ENCODE measurements around the gene LEPR.

The LEPR gene

DNA sequence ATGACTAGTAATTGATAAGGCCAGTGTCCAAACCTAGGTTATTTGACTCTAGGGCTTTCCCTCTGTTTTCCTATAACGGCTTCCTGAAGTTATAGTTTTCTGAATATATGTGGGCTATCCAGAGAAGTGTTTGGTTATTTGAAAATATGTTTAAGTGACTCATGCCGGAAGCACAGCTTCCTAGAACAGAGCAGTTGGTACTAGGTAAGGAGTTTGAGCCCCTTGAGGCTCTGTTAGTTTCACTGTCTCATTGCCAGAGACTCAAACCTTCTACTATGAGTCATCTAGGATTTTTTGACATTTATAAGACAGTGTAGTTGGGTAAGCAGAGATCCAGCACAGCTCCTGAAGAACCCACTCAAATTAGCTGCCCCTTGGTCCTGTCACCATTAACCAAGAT, 27.1 kb upstream of the LEPR start:
- Mint-ChIP-seq H3K4me1 (no peaks in the 10 kb centered on the region), H3K9me3 (no peaks in the 10 kb centered on the region), H3K36me3 (ENCODE audit: insufficient read depth) (peaks cover 5% of the 10 kb centered on the region), H3K27ac (ENCODE audit: low read depth) (no peak overlapping the region), H3K4me3 (no peak overlapping the region), H3K27me3 (no peaks in the 10 kb centered on the region)
- DNase-seq (ENCODE audit: low spot score in 2 of 2) (no peak), ATAC-seq (replicated peaks; ENCODE audit: extremely low read depth, poor library complexity, severe bottlenecking) (no peak)

DNA sequence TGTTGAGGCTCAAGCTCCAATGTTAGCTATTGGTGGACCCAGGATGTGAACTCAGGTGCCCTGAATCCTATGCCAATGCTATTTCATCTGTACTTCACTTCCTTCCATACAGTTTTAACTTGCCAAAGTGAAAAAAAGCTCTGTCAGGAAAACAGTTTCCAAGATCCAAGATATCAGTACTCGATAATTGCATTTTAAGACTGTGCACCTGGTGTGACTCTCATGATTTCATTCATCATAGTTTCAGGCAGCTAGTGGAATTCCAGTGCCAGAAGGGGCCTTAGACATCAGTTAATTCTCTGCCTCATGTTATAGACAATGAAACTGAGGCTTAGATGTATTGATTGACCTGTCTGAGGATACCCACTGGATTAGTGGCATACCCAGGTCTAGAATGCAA, 26.5 kb upstream of the LEPR start:
- H3K27ac Mint-ChIP-seq (ENCODE audit: low read depth), result no peak overlapping the region
- no peaks in the 10 kb centered on the region for H3K4me1 Mint-ChIP-seq
- H3K27me3 Mint-ChIP-seq, result no peaks in the 10 kb centered on the region
- no peaks in the 10 kb centered on the region for H3K9me3 Mint-ChIP-seq
- no peak overlapping the region for H3K4me3 Mint-ChIP-seq
- DNase-seq (ENCODE audit: low spot score in 2 of 2) (no peak), ATAC-seq (replicated peaks; ENCODE audit: extremely low read depth, poor library complexity, severe bottlenecking) (no peak)
- peaks cover 5% of the 10 kb centered on the region for H3K36me3 Mint-ChIP-seq (ENCODE audit: insufficient read depth)

DNA sequence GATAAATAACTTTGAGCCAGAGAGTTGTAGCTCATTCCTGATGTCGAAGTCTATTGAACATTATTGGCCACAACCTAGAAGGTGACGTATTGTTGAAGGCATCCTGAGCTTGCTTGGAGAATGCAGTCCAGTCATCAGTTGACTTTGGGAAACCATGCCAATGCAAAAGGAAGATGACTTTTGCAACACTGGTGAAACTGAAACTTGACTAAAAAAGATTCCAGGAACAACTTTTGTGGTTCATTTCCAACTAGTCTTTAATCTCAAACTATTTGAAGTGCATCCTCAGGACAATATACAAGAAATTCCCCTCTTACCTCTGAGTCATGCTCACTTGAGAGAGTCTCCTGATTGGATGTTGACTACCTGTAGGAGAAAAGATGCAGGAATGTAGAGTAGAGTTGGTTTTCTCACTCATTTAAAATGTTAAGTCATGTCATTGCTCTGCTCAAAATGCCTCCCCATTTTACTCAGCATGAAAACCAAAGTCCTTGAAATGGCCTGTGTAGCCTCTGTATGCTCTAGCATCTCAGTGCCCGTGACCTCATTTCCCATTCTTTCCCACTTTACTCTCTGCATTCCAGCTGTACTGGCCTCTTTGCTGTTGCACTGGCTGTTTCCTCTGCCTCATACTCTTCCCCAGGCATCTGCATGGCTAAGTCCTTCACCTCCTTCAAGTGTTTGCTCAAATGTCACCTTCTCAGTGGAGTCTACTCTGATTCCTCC, 24.4 kb upstream of the LEPR start:
- H3K9me3 Mint-ChIP-seq, result no peaks in the 10 kb centered on the region
- H3K27me3 Mint-ChIP-seq, result no peaks in the 10 kb centered on the region
- no peak for ATAC-seq (replicated peaks; ENCODE audit: extremely low read depth, poor library complexity, severe bottlenecking)
- no peak overlapping the region for H3K4me3 Mint-ChIP-seq
- no peaks in the 10 kb centered on the region for H3K4me1 Mint-ChIP-seq
- no peak overlapping the region for H3K27ac Mint-ChIP-seq (ENCODE audit: low read depth)
- peaks cover 7% of the 10 kb centered on the region for H3K36me3 Mint-ChIP-seq (ENCODE audit: insufficient read depth)
- DNase-seq (ENCODE audit: low spot score in 2 of 2), result no peak

DNA sequence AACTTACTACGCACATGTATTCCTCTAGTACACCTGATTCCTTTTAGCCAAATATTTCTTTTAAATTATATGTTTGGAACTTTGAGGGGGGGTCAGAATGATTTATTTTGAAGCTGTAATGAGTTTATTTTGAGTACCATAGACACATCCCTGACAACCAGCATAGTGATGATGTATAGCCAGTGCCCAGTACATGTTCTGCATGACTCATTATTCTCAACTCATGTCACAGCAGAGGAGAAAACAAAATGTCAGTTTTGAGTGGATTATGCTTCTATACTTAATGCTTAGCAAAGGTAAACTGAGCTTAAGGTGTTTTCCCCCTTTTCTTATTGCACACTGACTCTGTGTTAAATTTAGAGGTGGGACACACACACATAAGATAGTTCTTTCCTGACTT, 22.4 kb upstream of the LEPR start:
- no peak overlapping the region for H3K27ac Mint-ChIP-seq (ENCODE audit: low read depth)
- H3K4me3 Mint-ChIP-seq, result no peak overlapping the region
- no peak for DNase-seq (ENCODE audit: low spot score in 2 of 2)
- H3K27me3 Mint-ChIP-seq, result no peaks in the 10 kb centered on the region
- no peaks in the 10 kb centered on the region for H3K9me3 Mint-ChIP-seq
- ATAC-seq (replicated peaks; ENCODE audit: extremely low read depth, poor library complexity, severe bottlenecking), result no peak
- no peaks in the 10 kb centered on the region for H3K4me1 Mint-ChIP-seq
- peaks cover 4% of the 10 kb centered on the region for H3K36me3 Mint-ChIP-seq (ENCODE audit: insufficient read depth)

DNA sequence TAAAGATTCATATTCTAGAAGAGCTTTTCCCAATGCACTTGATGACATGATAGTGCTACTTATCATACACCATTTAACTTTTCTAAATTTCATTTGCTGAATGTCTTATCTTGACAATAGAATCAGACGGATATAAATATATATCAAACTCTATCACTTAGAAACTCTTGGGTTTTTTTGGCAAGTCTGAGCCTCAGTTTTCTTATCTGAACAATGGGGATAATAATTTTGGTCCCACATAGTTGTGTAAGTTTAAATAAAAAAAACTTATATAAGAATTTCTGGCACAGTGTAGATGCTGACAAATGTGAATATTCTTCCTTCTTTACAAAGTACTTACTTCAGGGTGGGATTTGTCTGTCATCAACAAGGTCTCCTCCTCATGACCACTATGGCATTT, 21.5 kb upstream of the LEPR start:
- Mint-ChIP-seq H3K27ac (ENCODE audit: low read depth) (no peak overlapping the region), H3K36me3 (ENCODE audit: insufficient read depth) (peaks cover 4% of the 10 kb centered on the region), H3K27me3 (no peaks in the 10 kb centered on the region), H3K4me1 (no peaks in the 10 kb centered on the region), H3K4me3 (no peak overlapping the region), H3K9me3 (no peaks in the 10 kb centered on the region)
- no peak for DNase-seq (ENCODE audit: low spot score in 2 of 2)
- ATAC-seq (replicated peaks; ENCODE audit: extremely low read depth, poor library complexity, severe bottlenecking), result no peak

DNA sequence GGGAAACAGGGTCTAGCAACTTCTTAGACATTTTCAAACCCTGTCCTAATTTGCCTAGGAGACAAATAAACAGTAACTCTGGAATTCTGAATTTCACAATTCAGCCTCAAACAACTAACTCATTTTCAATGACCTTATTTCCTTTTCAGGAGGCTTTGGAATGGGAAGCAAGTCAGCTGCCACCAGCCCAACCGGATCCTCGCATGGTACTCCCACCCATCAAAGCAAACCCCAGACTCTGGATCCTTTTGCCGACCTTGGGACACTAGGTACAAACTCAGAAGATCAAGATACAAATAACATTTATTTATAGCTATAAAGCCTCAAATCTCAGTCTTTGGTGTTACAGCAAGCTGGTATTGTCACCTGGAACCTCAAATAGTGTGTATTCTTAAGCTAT, 18.9 kb upstream of the LEPR start:
- Mint-ChIP-seq H3K4me3 (no peak overlapping the region), H3K4me1 (no peaks in the 10 kb centered on the region), H3K27me3 (no peaks in the 10 kb centered on the region), H3K9me3 (no peaks in the 10 kb centered on the region), H3K36me3 (ENCODE audit: insufficient read depth) (peaks cover 4% of the 10 kb centered on the region), H3K27ac (ENCODE audit: low read depth) (no peak overlapping the region)
- DNase-seq (ENCODE audit: low spot score in 2 of 2) (no peak), ATAC-seq (replicated peaks; ENCODE audit: extremely low read depth, poor library complexity, severe bottlenecking) (no peak)

DNA sequence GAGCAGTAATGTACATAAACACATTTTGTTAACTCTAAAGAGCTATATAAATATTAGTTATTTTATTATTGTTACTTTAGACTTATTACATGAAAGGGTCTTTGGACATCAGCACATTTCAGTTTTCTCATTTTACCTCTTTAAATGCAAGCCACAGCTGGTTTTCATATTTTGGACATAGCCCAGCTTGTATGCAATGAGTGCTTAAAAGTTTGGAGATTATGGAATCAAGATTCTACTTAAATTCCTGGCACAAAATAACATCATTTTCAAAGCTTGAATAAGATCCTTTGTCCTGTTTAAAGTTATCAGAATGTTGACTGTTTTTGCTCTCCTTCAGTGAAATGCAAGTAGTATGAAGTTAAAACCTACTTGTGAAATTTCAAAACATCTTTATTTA, 15.5 kb upstream of the LEPR start:
- Mint-ChIP-seq H3K36me3 (ENCODE audit: insufficient read depth) (peaks cover 2% of the 10 kb centered on the region), H3K9me3 (no peaks in the 10 kb centered on the region), H3K4me3 (no peak overlapping the region), H3K27me3 (no peaks in the 10 kb centered on the region), H3K4me1 (no peaks in the 10 kb centered on the region), H3K27ac (ENCODE audit: low read depth) (no peak overlapping the region)
- ATAC-seq (replicated peaks; ENCODE audit: extremely low read depth, poor library complexity, severe bottlenecking) (no peak), DNase-seq (ENCODE audit: low spot score in 2 of 2) (no peak)

DNA sequence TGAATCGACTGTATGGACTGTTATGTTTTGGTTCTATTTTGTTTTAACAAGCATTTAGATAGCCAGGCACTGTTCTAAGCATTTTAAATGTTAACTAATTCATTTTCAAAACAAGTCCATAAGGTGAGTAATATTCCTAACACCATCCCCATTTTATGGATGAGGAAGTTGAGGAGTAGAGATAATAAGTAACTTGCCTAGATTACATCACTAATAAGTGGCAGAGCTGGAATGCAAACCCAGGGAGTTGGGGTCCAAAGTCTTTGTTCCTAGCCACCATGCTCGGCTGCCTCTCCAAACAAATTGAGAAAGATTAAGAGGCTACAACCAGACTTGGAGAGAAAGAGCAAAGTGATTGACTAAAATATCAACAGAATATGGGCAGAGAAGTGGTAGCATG, 12.6 kb upstream of the LEPR start:
- Mint-ChIP-seq H3K4me1 (no peaks in the 10 kb centered on the region), H3K4me3 (no peak overlapping the region), H3K9me3 (no peaks in the 10 kb centered on the region), H3K27me3 (no peaks in the 10 kb centered on the region), H3K36me3 (ENCODE audit: insufficient read depth) (peaks cover 3% of the 10 kb centered on the region), H3K27ac (ENCODE audit: low read depth) (no peak overlapping the region)
- ATAC-seq (replicated peaks; ENCODE audit: extremely low read depth, poor library complexity, severe bottlenecking) (no peak), DNase-seq (ENCODE audit: low spot score in 2 of 2) (no peak)

DNA sequence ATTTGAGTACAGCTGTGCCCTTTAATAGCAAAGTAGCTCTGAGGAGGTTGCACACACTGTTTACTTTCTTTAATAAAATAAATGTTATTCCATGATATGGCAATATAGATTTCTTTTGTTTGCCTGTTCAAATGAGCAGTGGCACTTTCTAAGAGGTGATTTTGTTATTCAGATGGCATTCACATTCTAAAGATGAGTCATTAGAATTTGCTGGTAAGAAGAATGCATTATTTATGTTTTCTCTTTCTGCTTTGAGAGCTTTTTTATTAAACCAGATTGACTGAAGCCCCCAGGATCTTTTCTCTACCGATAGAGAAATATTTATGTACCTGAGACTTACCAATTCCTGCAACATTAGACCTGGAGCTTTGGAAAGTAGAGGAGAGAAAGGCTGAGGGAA, 11.2 kb upstream of the LEPR start:
- Mint-ChIP-seq H3K9me3 (no peaks in the 10 kb centered on the region), H3K27me3 (no peaks in the 10 kb centered on the region), H3K36me3 (ENCODE audit: insufficient read depth) (peaks cover 3% of the 10 kb centered on the region), H3K4me1 (no peaks in the 10 kb centered on the region), H3K4me3 (no peak overlapping the region), H3K27ac (ENCODE audit: low read depth) (no peak overlapping the region)
- DNase-seq (ENCODE audit: low spot score in 2 of 2) (no peak), ATAC-seq (replicated peaks; ENCODE audit: extremely low read depth, poor library complexity, severe bottlenecking) (no peak)

DNA sequence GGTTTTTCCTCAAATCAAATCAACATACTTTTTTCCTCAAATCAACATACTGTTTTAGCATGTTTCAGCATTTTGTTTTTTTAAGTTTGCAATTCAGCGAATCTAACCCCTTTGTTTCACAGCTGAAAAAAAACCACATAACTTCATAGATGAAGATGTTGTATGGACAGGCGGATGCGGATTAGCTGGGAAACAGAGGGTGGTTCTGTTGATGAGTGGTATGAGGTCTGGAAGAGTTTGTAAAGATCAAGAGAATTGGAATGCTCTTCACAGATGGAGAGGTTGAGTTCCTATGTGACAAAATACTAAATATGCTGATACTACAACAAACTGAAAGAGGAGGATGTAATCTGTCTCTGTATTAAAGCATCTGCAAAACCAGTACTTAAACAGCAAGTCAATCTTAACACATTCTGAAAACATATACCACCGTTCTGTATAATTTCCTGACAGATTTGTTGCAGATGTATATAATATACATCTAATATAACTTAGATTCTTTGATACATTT, 10.6 kb upstream of the LEPR start:
- H3K4me1 Mint-ChIP-seq, result no peaks in the 10 kb centered on the region
- peaks cover 3% of the 10 kb centered on the region for H3K36me3 Mint-ChIP-seq (ENCODE audit: insufficient read depth)
- H3K9me3 Mint-ChIP-seq, result no peaks in the 10 kb centered on the region
- H3K4me3 Mint-ChIP-seq, result no peak overlapping the region
- no peak for ATAC-seq (replicated peaks; ENCODE audit: extremely low read depth, poor library complexity, severe bottlenecking)
- no peaks in the 10 kb centered on the region for H3K27me3 Mint-ChIP-seq
- no peak for DNase-seq (ENCODE audit: low spot score in 2 of 2)
- H3K27ac Mint-ChIP-seq (ENCODE audit: low read depth), result no peak overlapping the region

DNA sequence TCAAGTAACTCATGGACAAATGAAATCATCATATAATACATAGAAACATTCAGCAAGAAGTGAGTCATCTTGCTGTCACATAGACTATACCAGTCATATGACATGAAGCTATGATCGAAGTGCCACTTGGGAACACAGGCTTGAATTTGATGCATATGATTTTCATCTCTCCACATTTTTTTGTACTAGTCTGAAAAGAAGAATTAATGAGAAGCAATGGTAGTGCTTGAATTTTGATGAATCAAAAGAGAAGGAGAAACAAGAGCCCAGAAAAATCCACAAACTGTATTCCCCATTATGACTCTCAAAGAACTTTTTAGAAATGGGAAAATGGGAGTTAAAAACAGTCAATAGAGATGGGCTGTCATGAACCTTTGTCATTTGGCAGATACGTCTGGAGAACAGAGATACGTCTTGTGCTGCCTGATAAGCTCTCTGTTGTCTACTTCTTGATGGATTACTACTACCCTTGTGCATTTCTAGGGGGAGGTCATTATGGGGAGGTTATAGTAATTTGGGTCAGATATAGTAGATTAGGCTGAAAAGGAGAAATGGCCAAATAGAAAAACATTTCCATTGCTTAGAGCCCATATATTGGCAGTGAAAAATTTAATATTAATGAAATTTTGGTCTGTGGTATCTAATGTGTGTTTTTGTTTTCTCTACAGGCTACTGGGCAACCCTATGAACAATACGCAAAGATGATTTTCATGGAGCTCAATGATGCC, 8.0 kb upstream of the LEPR start:
- Mint-ChIP-seq H3K9me3 (no peaks in the 10 kb centered on the region), H3K4me3 (no peak overlapping the region), H3K27me3 (no peaks in the 10 kb centered on the region), H3K27ac (ENCODE audit: low read depth) (no peak overlapping the region), H3K36me3 (ENCODE audit: insufficient read depth) (peaks cover 3% of the 10 kb centered on the region), H3K4me1 (no peaks in the 10 kb centered on the region)
- no peak for ATAC-seq (replicated peaks; ENCODE audit: extremely low read depth, poor library complexity, severe bottlenecking)
- DNase-seq (ENCODE audit: low spot score in 2 of 2), result no peak

DNA sequence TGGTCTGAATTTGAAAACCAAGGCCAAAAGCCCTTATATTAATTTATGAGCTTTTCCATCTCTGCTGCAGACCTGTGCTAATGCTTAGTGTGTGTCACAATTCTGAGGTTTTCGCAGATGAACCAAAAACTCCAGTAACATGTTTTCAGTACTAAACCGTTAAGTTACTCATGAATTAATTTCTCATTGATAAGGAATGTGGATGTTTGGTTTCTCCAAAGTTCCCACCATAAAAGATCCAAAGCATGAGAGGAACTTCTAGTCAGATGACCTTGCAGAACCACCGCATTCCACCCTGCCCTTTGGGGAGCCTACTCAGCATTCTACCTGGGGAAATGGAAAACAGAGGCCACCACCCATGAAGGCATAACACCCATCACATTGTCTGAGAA, 7.5 kb upstream of the LEPR start:
- no peak for ATAC-seq (replicated peaks; ENCODE audit: extremely low read depth, poor library complexity, severe bottlenecking)
- H3K4me1 Mint-ChIP-seq, result no peaks in the 10 kb centered on the region
- H3K36me3 Mint-ChIP-seq (ENCODE audit: insufficient read depth), result peaks cover 3% of the 10 kb centered on the region
- H3K27me3 Mint-ChIP-seq, result no peaks in the 10 kb centered on the region
- no peak for DNase-seq (ENCODE audit: low spot score in 2 of 2)
- H3K4me3 Mint-ChIP-seq, result no peak overlapping the region
- no peaks in the 10 kb centered on the region for H3K9me3 Mint-ChIP-seq
- no peak overlapping the region for H3K27ac Mint-ChIP-seq (ENCODE audit: low read depth)

DNA sequence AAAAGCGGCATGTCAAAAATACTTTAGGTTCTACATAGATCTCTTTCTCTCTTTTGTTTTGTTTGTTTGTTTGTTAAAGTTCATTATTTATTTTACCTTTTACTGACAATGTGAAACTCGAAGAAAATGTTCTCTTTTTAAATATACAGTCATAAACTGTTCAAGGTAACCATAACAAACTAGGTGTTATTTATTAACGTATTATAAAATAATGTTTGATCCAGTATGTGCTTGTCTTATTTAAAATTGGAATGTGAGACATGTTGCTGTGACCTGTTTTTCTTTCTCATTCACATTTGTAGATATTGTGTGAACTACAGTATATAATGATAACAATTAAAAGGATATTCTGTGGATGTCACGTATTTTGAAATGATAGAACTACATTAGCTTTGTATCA, 5.9 kb upstream of the LEPR start:
- Mint-ChIP-seq H3K9me3 (no peaks in the 10 kb centered on the region), H3K36me3 (ENCODE audit: insufficient read depth) (peaks cover 1% of the 10 kb centered on the region), H3K27ac (ENCODE audit: low read depth) (no peak overlapping the region), H3K27me3 (no peaks in the 10 kb centered on the region), H3K4me3 (no peak overlapping the region), H3K4me1 (peaks cover 1% of the 10 kb centered on the region)
- no peak for ATAC-seq (replicated peaks; ENCODE audit: extremely low read depth, poor library complexity, severe bottlenecking)
- DNase-seq (ENCODE audit: low spot score in 2 of 2), result no peak

All from central memory CD8-positive, alpha-beta T cell (primary cell).